Measurements from ENCODE around the gene OR10J5. TPM values are rescaled to one million over a fixed set of nuclear protein-coding genes. Genes with fewer than 3 reads are reported as not detected.

Gene OR10J5, protein sequence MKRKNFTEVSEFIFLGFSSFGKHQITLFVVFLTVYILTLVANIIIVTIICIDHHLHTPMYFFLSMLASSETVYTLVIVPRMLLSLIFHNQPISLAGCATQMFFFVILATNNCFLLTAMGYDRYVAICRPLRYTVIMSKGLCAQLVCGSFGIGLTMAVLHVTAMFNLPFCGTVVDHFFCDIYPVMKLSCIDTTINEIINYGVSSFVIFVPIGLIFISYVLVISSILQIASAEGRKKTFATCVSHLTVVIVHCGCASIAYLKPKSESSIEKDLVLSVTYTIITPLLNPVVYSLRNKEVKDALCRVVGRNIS
- not detected in 2 replicates for total RNA-seq

DNA sequence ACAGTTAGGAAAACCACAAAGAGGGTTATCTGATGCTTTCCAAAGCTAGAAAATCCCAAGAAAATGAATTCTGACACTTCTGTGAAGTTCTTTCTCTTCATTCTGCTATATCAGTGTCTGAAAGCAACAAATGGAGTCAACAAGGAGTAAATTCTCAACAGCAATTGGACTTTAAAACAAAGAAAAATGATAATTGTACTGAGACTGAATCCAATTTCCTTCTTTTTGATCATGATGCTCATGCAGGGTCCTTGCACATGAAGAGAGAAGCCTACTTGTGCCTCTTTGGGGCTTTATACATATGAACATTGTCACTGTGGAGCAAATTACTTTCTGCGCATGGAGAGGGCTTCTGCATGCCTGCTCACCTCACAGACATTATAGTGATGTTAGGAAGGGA is at the start of gene OR10J5:
Gene OR10J5, minus strand, starts transcription at position 101 of the 400 bp plus-strand sequence. Its CDS starts 0 bp downstream, at position 101.

Other genes starting within 250 kb of the OR10J5 start
- gene FCER1A, start 233.7 kb downstream of the OR10J5 start, total RNA-seq: not detected in 2 replicates
- gene OR10J4, start 103.8 kb downstream of the OR10J5 start, total RNA-seq: not detected in 2 replicates
- gene OR10J1, start 96.3 kb downstream of the OR10J5 start, total RNA-seq: not detected in 2 replicates
- gene APCS, start 51.8 kb upstream of the OR10J5 start, total RNA-seq: not detected in 2 replicates
- gene CRP, start 178.6 kb upstream of the OR10J5 start, total RNA-seq: not detected in 2 replicates
- 10.4 and 18.2 TPM in 2 replicates for gene DUSP23, start 245.0 kb upstream of the OR10J5 start, total RNA-seq